ENCODE data around the gene ZMIZ1. TPM values are rescaled to one million over a fixed set of nuclear protein-coding genes. Genes with fewer than 3 reads are reported as not detected.

Gene ZMIZ1
- total RNA-seq, 1 experiment from 2014 or later: 7.8 TPM

GRCh38 chr10:79224263-79224949 is 155.6 kb downstream of the ZMIZ1 start:
- no peak for DNase-seq (ENCODE audit: low read depth, low spot score)
- in situ Hi-C loops (cut with HindIII; ENCODE audit: low pct_unique_long_range_greater_than_20kb, low sequenced_read_pairs): no loop called here

GRCh38 chr10:79224992-79225391 is 156.2 kb downstream of the ZMIZ1 start:
- in situ Hi-C loops (cut with HindIII; ENCODE audit: low pct_unique_long_range_greater_than_20kb, low sequenced_read_pairs): no loop called here
- no peak for DNase-seq (ENCODE audit: low read depth, low spot score)

- no peak for DNase-seq (ENCODE audit: low read depth, low spot score)
- in situ Hi-C loops (cut with HindIII; ENCODE audit: low pct_unique_long_range_greater_than_20kb, low sequenced_read_pairs): no loop called here
These were observed 157.9 kb downstream of the ZMIZ1 start for GRCh38 chr10:79226391-79227245.

- DNase-seq (ENCODE audit: low read depth, low spot score): no peak
These were observed 160.3 kb downstream of the ZMIZ1 start for GRCh38 chr10:79229071-79229541.

GRCh38 chr10:79229830-79230327 is 161.1 kb downstream of the ZMIZ1 start:
- in situ Hi-C loops (cut with HindIII; ENCODE audit: low pct_unique_long_range_greater_than_20kb, low sequenced_read_pairs): no loop called here
- no peak for DNase-seq (ENCODE audit: low read depth, low spot score)

More at GRCh38 chr10:79229071-79229541, 160.3 kb downstream of the ZMIZ1 start:
- in situ Hi-C loops (cut with HindIII; ENCODE audit: low pct_unique_long_range_greater_than_20kb, low sequenced_read_pairs): no loop called here

- in situ Hi-C loops (cut with HindIII; ENCODE audit: low pct_unique_long_range_greater_than_20kb, low sequenced_read_pairs): no loop called here
- DNase-seq (ENCODE audit: low read depth, low spot score): no peak
These were observed 161.6 kb downstream of the ZMIZ1 start for GRCh38 chr10:79230328-79230830.

GRCh38 chr10:79230850-79231249 is 162.1 kb downstream of the ZMIZ1 start:
- DNase-seq (ENCODE audit: low read depth, low spot score): no peak
- in situ Hi-C loops (cut with HindIII; ENCODE audit: low pct_unique_long_range_greater_than_20kb, low sequenced_read_pairs): no loop called here

GRCh38 chr10:79231908-79232307 is 163.1 kb downstream of the ZMIZ1 start:
- DNase-seq (ENCODE audit: low read depth, low spot score): no peak
- in situ Hi-C loops (cut with HindIII; ENCODE audit: low pct_unique_long_range_greater_than_20kb, low sequenced_read_pairs): no loop called here

GRCh38 chr10:79232864-79233263 is 164.1 kb downstream of the ZMIZ1 start:
- in situ Hi-C loops (cut with HindIII; ENCODE audit: low pct_unique_long_range_greater_than_20kb, low sequenced_read_pairs): no loop called here
- no peak for DNase-seq (ENCODE audit: low read depth, low spot score)

GRCh38 chr10:79234391-79235315 is 165.9 kb downstream of the ZMIZ1 start:
- DNase-seq (ENCODE audit: low read depth, low spot score): no peak
- in situ Hi-C loops (cut with HindIII; ENCODE audit: low pct_unique_long_range_greater_than_20kb, low sequenced_read_pairs): no loop called here

- in situ Hi-C loops (cut with HindIII; ENCODE audit: low pct_unique_long_range_greater_than_20kb, low sequenced_read_pairs): no loop called here
- DNase-seq (ENCODE audit: low read depth, low spot score): no peak
These were observed 167.1 kb downstream of the ZMIZ1 start for GRCh38 chr10:79235765-79236432.

GRCh38 chr10:79236433-79236765 is 167.6 kb downstream of the ZMIZ1 start:
- DNase-seq (ENCODE audit: low read depth, low spot score): no peak
- in situ Hi-C loops (cut with HindIII; ENCODE audit: low pct_unique_long_range_greater_than_20kb, low sequenced_read_pairs): no loop called here

GRCh38 chr10:79237454-79238157 is 168.8 kb downstream of the ZMIZ1 start:
- DNase-seq (ENCODE audit: low read depth, low spot score): no peak
- in situ Hi-C loops (cut with HindIII; ENCODE audit: low pct_unique_long_range_greater_than_20kb, low sequenced_read_pairs): no loop called here

- no peak for DNase-seq (ENCODE audit: low read depth, low spot score)
- in situ Hi-C loops (cut with HindIII; ENCODE audit: low pct_unique_long_range_greater_than_20kb, low sequenced_read_pairs): no loop called here
These were observed 169.4 kb downstream of the ZMIZ1 start for GRCh38 chr10:79238158-79238520.

GRCh38 chr10:79238606-79239005 is 169.8 kb downstream of the ZMIZ1 start:
- in situ Hi-C loops (cut with HindIII; ENCODE audit: low pct_unique_long_range_greater_than_20kb, low sequenced_read_pairs): no loop called here
- no peak for DNase-seq (ENCODE audit: low read depth, low spot score)

- peak; percentile 72 for DNase-seq (ENCODE audit: low read depth, low spot score)
- in situ Hi-C loops (cut with HindIII; ENCODE audit: low pct_unique_long_range_greater_than_20kb, low sequenced_read_pairs): no loop called here
These were observed 170.6 kb downstream of the ZMIZ1 start for GRCh38 chr10:79239275-79239779.
